Superior temporal gyrus (tissue), 1 donor: ENCODE measurements around the gene TPR.

Experiments
- DNase-seq: peaks from one replicate; pipeline ENCODE4 v3.0.0-alpha.2; 2016; ENCODE audit errors: extremely low spot score

The TPR gene

DNA sequence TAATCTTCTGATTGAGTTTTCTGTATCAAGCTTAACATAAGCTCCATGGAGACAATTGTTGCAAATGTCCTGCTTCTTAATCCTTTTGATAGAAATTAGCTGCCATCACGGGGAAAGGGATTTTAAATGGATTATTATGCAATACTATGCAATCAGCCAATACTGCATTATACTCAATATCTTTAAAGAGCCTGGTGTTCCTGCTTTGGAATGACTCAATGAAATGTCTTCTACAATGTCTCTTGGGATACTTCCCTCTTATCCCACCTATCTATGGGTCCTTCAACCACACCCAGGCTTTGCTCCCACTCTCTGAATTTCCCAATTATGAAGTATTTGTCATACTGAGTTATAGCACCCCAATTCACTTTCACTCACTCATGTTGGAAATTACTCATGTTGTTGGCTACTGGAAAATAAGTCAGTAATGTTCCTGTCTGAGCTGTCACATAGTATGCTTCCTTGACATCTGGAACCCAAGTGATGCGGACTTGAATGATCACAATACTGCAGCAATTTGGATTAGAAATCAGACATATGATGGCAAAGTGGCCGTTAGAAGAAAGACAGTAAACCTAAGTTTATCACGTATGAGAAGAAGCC is 85.0 kb downstream of the TPR start:
- DNase-seq, result no peak

- no peak for DNase-seq
Observed at GRCh38 chr1:186286615-186287315, 88.3 kb downstream of the TPR start.

GRCh38 chr1:186283374-186283773 is 91.7 kb downstream of the TPR start:
- no peak for DNase-seq

DNA sequence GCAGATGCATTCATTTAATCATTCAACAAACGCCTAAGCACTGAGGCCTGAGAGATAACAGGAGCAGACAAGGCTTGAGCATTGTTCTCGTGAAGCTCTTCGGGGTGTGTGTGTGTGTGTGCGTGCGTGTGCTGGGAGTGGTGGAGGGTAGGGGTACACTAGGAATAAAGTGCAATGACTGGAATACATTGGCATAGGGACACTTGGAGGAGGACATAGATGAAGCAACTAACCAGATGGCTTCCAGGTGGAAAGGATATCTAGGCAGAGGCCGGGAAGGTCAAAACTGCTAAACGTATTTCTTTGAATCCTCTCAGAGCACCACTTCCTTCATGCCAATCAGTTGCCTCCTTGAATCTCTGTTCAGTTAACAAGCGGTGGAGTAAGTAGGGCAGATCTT is 92.6 kb downstream of the TPR start:
- no peak for DNase-seq

GRCh38 chr1:186275822-186276221 is 99.2 kb downstream of the TPR start:
- no peak for DNase-seq

GRCh38 chr1:186272486-186272885 is 102.6 kb downstream of the TPR start:
- no peak for DNase-seq

- no peak for DNase-seq
Observed at GRCh38 chr1:186271032-186271431, 104.0 kb downstream of the TPR start.
